Astrocyte (in vitro differentiated cells and primary cell): ENCODE measurements around the gene GDPD2.

Experiments
- EZH2 ChIP-seq: IDR thresholded peaks from 2 replicates; pipeline ENCODE4 v1.6.1; 2012; ENCODE audit warnings: mild to moderate bottlenecking, low read length, inconsistent platforms; ENCODE audit not compliant: insufficient read depth
- TF ChIP-seq, protein P1 (sequence below): IDR thresholded peaks from 2 replicates; pipeline ENCODE4 v1.5.1; 2011; ENCODE audit warnings: low read depth, mild to moderate bottlenecking, inconsistent platforms, low read length, moderate library complexity; ENCODE audit not compliant: insufficient read depth

DNA sequence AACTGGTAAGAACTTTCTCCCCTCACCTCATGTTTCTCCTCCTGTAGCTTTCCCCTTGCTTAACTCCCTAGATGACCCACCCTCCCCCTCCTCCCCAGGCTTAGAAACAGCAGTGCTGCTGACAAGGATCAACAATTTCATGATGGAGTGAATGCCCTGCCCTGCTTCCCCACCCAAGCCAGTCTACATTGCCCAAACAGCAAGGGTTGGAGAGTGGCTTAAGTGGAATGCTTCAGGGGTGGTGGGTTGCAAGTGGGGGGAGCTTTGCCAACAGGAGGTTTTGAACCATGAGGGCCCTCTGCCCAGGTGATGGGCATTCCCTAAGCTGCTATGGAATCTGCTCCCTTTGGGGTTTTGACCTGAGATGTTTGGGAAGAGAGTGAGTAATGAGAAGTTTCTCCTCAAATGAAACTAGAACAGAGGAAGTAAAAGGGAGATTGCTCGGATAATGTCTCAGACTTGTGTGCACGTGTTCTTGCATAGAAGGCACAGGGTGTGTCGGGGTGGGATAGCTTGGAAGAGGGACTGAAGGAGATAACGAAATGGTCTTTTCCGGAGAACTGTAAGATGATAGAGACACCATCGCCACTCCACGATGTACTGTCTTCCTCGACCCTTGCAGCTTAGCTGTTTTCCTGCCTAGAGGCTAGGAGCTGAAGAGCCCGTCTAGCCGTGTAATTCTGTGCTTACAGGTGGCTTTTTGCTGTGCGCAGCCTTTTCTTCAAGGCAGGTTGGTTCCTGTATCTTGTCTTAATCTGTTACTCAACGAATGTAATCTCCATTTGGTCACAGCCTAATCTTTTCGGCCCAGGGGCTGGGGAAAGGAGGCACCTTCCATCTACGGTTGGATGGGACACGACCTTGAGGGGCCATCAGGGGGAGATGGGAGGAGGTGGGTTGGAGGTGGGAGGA, 10.1 kb downstream of the GDPD2 start:
- TF ChIP-seq, protein P1, sequence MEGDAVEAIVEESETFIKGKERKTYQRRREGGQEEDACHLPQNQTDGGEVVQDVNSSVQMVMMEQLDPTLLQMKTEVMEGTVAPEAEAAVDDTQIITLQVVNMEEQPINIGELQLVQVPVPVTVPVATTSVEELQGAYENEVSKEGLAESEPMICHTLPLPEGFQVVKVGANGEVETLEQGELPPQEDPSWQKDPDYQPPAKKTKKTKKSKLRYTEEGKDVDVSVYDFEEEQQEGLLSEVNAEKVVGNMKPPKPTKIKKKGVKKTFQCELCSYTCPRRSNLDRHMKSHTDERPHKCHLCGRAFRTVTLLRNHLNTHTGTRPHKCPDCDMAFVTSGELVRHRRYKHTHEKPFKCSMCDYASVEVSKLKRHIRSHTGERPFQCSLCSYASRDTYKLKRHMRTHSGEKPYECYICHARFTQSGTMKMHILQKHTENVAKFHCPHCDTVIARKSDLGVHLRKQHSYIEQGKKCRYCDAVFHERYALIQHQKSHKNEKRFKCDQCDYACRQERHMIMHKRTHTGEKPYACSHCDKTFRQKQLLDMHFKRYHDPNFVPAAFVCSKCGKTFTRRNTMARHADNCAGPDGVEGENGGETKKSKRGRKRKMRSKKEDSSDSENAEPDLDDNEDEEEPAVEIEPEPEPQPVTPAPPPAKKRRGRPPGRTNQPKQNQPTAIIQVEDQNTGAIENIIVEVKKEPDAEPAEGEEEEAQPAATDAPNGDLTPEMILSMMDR = no peak
- TF ChIP-seq EZH2 = no peak
